GM18870 (cell line): ENCODE measurements around the gene IPPK.

Experiments used
- ATAC-seq: cut with Tn5 transposase; IDR thresholded peaks from one replicate; pipeline ENCODE4 v1.9.1; 2021; ENCODE audit warnings: moderate library complexity; ENCODE audit not compliant: unreplicated experiment

The IPPK gene

GRCh38 chr9:92616199-92616641, 53.7 kb downstream of the IPPK start:
- ATAC-seq = no peak

GRCh38 chr9:92615790-92616189, 54.1 kb downstream of the IPPK start:
- no peak for ATAC-seq

GRCh38 chr9:92614763-92615461, 55.0 kb downstream of the IPPK start:
- ATAC-seq = no peak

- ATAC-seq = no peak
These were observed 55.8 kb downstream of the IPPK start for GRCh38 chr9:92614123-92614510.

GRCh38 chr9:92613268-92614122, 56.4 kb downstream of the IPPK start:
- ATAC-seq = no peak

GRCh38 chr9:92612816-92613215, 57.1 kb downstream of the IPPK start:
- ATAC-seq = no peak

GRCh38 chr9:92612292-92612691, 57.6 kb downstream of the IPPK start:
- no peak for ATAC-seq

GRCh38 chr9:92611621-92612285, 58.2 kb downstream of the IPPK start:
- no peak for ATAC-seq

- ATAC-seq = no peak
These were observed 59.2 kb downstream of the IPPK start for GRCh38 chr9:92610470-92611420.

GRCh38 chr9:92608909-92609445, 61.0 kb downstream of the IPPK start:
- no peak for ATAC-seq

- no peak for ATAC-seq
These were observed 61.6 kb downstream of the IPPK start for GRCh38 chr9:92608241-92608908.

- ATAC-seq = no peak
These were observed 62.2 kb downstream of the IPPK start for GRCh38 chr9:92607773-92608172.

- peak; percentile 64 for ATAC-seq
These were observed 62.8 kb downstream of the IPPK start for GRCh38 chr9:92607088-92607487.

- ATAC-seq = no peak
These were observed 64.7 kb downstream of the IPPK start for GRCh38 chr9:92605224-92605623.

GRCh38 chr9:92603990-92604389, 65.9 kb downstream of the IPPK start:
- no peak for ATAC-seq

GRCh38 chr9:92603100-92603499, 66.8 kb downstream of the IPPK start:
- no peak for ATAC-seq

- no peak for ATAC-seq
These were observed 67.5 kb downstream of the IPPK start for GRCh38 chr9:92602413-92602812.

GRCh38 chr9:92601451-92601850, 68.5 kb downstream of the IPPK start:
- no peak for ATAC-seq

GRCh38 chr9:92600462-92601261, 69.3 kb downstream of the IPPK start:
- no peak for ATAC-seq
